ENCODE measurements around the gene SLC26A3. TPM values are rescaled to one million over a fixed set of nuclear protein-coding genes. Genes with fewer than 3 reads are reported as not detected.

The SLC26A3 gene
- total and polyA plus RNA-seq, 10 of the 15 experiments (the other 5 are each of a cell fraction or from before 2014, with no cell fraction given) = 0.46 TPM; not detected in 9

GRCh38 chr7:107842213-107842612, 39.2 kb upstream of the SLC26A3 start:
- FAIRE-seq = no peak
- TF ChIP-seq ASH2L (IDR thresholded peaks at IDR 0.05; ENCODE audit: borderline replicate concordance, low read depth) (no peak), YY1 (IDR thresholded peaks at IDR 0.05; ENCODE audit: low read depth, low read length) (no peak), REST (IDR thresholded peaks at IDR 0.05; ENCODE audit: low read depth, low read length) (no peak), SRF (IDR thresholded peaks at IDR 0.05; ENCODE audit: low read depth in 2 of 2, low read length in 2 of 2) (no peak), HSF1 (IDR thresholded peaks at IDR 0.05; ENCODE audit: low read depth, low read length) (no peak)
- Histone ChIP-seq H3K27ac (ENCODE audit: control insufficient read depth, insufficient read depth) (no peak overlapping the region), H3K4me1 (ENCODE audit: control insufficient read depth, insufficient read depth, low read length) (no peaks in the 10 kb centered on the region), H3K79me2 (ENCODE audit: control insufficient read depth, insufficient read depth, low read length) (no peaks in the 10 kb centered on the region), H2AFZ (ENCODE audit: control insufficient read depth, low read depth, low read length) (no peak overlapping the region), H3K9me3 (replicated peaks; ENCODE audit: control insufficient read depth, insufficient read depth, low read length) (no peaks in the 10 kb centered on the region), H3K9ac (ENCODE audit: control insufficient read depth, insufficient read depth, low read length) (no peak overlapping the region), H3K36me3 (ENCODE audit: control insufficient read depth in 2 of 2, insufficient read depth in 2 of 2, low read length in 1 of 2) (no peaks in the 10 kb centered on the region), H4K20me1 (ENCODE audit: control insufficient read depth, insufficient read depth) (no peaks in the 10 kb centered on the region), H3K27me3 (replicated peaks in 1 of 2; ENCODE audit: control insufficient read depth in 2 of 2, insufficient read depth in 2 of 2, low read length in 1 of 2) (peaks cover 0 to 1% of the 10 kb centered on the region in 2 experiments; a peak in 2 of 4 replicates), H3K4me2 (ENCODE audit: control insufficient read depth, insufficient read depth) (no peak overlapping the region), H3K4me3 (no peak overlapping the region)
- ChIA-PET RAD21 (ENCODE audit: unreplicated experiment) (no interaction called here), CTCF (no interaction called here), SMC1A (ENCODE audit: uncharacterized antibody, unreplicated experiment) (no interaction called here), POLR2A (no interaction called here)
- 50% methylated on average over 2 of the region's 3 CpGs for WGBS (ENCODE audit: insufficient coverage, insufficient replicate concordance, low lambda C conversion rate, missing lambda C conversion rate)
- no TSS peak for BruUV-seq (replicated peaks)
- ATAC-seq = no peak
- no peak for DNase-seq (ENCODE audit: low read depth, low spot score)
- intact Hi-C loops (cut with micrococcal nuclease; ENCODE audit: unreplicated experiment) (no loop called here), in situ Hi-C loops (cut with MboI) (no loop called here)

All from GM12878 (cell line).